Omental fat pad (tissue), 4 donors: ENCODE results near the gene HMG20B. TPM values are rescaled to one million over a fixed set of nuclear protein-coding genes. Genes with fewer than 3 reads are reported as not detected.

Source experiments
- ATAC-seq: fragments of 150-250 bp; one replicate; pipeline ENCODE4 v1.9.1; 2016; ENCODE audit warnings: mild to moderate bottlenecking, moderate library complexity; ENCODE audit not compliant: low FRiP score
- DNase-seq: peaks from one replicate; pipeline ENCODE4 v3.0.0-alpha.2; 2019; ENCODE audit warnings: low spot score
- CTCF ChIP-seq, 3 donors: fragments of 450-650 bp; IDR thresholded peaks; one replicate each; pipeline ENCODE4 v1.5.1; 2016 to 2017; ENCODE audit warnings: antibody characterized with exemption in 3 of 3, mild to moderate bottlenecking in 3 of 3, moderate library complexity in 2 of 3
- total RNA-seq, 4 donors: library from RNA; depleted of rRNA; stranded (reverse); fragments of >200 nt; gene quantifications; one replicate each; pipeline ENCODE4 v1.1.0, GENCODE V29; 2016

The HMG20B gene
- total RNA-seq, 4 donors from 2014 or later: 60.4 to 95.8 (median 66.5) TPM

- DNase-seq: no peak
- ATAC-seq: no peak
- no peak for TF ChIP-seq CTCF (IDR thresholded peaks at IDR 0.05)
These were observed 42.9 kb downstream of the HMG20B start for GRCh38 chr19:3615524-3616135.

DNA sequence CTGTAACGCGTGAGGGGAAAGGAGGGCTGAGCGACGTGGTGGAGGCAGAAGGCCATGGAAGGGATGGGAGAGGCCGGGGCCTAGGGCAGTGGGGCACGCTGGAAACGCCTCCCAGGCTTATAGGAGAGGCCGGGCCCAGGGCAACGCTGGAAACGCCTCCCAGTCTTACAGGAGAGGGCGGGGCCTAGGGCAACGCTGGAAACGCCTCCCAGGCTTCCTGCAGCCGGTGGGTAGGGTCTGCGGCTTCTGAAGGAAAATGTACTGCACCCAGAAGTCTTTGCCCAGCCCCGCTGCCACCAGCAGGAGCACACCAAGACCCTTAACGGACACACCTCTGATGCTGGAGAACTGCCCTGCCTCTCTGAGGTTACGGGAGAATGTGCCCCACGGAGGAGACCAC lies 44.7 kb downstream of the HMG20B start:
- ATAC-seq: no peak
- no peak for TF ChIP-seq CTCF (IDR thresholded peaks at IDR 0.05)
- no peak for DNase-seq

- peak; percentile 62 for ATAC-seq
- TF ChIP-seq CTCF (IDR thresholded peaks at IDR 0.05): peak in 1 of 3 donors; percentile 91
- DNase-seq: peak; percentile 64
These were observed 45.5 kb downstream of the HMG20B start for GRCh38 chr19:3618144-3618810.

- no peak for DNase-seq
- ATAC-seq: no peak
- peak in 1 of 3 donors; percentile 39 for TF ChIP-seq CTCF (IDR thresholded peaks at IDR 0.05)
These were observed 46.3 kb downstream of the HMG20B start for GRCh38 chr19:3618811-3619630.

DNA sequence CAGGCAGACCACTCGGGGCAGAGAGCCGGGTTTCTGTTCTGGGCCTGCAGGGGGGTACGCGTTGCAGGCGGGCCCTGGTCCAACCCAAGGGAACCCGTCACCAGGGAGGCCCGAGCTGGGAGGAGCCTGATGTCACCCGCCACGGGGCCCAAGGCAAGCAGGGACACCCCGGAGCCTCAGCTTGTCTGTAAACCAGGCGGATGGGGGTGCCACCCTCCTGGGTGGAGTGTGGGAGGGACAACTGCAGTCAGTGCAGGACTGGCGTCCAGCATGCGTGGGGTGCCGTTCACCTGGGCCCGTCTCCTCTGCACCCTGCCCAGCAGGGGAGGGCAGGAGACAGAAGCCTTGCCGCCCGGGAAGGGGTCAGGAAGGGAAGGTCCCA lies 46.9 kb downstream of the HMG20B start:
- no peak for DNase-seq
- no peak for ATAC-seq
- TF ChIP-seq CTCF (IDR thresholded peaks at IDR 0.05): no peak

DNA sequence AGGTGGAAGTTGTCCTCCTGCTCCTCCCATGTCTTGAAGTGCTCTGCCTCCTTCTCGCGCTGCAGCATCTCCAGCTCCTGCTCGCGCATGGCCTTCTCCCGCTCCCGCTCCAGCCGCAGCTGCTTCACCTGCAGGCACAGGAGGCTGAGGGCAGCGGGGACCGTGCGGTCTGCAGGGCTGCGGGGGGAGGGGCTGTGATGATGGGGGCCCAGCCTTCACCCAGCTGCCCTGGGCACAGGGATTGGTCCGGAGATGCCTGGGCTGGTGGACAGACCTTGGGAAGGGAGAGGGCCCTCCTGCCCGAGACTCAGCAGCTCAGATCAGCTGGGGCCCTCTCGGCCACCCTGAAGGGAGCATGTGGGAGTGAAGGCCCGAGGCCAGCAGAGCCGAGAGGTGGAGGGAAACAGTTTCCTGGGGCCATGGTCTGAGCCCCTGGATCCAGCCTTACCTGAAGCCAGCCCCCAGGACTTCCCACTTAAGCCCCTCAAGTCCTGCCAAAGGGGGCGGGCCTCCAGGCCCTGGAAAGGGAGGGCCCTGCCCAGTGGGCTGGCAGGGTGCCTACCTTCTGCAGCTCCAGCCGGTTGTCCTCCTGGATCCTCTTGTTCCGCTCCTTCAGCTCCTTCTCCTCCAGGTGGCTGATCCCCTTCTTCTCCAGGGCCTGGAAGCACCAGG lies 47.5 kb downstream of the HMG20B start:
- no peak for TF ChIP-seq CTCF (IDR thresholded peaks at IDR 0.05)

More for the DNA sequence above, 47.5 kb downstream of the HMG20B start:
- DNase-seq (no peak), ATAC-seq (no peak)
